ENCODE data around the gene GHRHR. TPM values are rescaled to one million over a fixed set of nuclear protein-coding genes. Genes with fewer than 3 reads are reported as not detected.

The GHRHR gene
- total RNA-seq, 1 donor from 2014 or later = not detected

DNA sequence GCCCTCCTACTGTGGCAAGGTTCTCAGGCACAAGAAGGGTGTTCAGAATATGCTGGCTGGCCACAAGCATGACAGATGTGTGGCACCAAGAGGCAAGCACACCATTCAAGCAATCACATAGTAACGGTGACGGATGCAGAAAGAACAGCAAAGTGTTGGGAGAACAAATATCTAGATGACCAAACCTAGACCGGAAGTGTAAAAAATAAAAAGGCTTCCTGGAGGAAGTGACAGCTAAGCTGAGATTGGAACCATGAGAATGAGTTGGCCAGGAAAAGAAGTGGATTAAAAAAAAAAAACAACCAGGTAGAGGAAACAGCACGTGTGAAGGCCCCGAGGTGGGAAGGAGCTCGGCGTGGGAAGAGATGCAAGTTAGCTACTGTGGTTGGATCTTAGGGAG, 22.0 kb downstream of the GHRHR start:
- Mint-ChIP-seq H3K4me1 (ENCODE audit: unreplicated experiment) (peaks cover 17% of the 10 kb centered on the region), H3K27ac (no peak overlapping the region), H3K36me3 (no peaks in the 10 kb centered on the region), H3K27me3 (peaks cover 64% of the 10 kb centered on the region), H3K9me3 (no peaks in the 10 kb centered on the region), H3K4me3 (no peak overlapping the region)
- TF ChIP-seq, protein P1, sequence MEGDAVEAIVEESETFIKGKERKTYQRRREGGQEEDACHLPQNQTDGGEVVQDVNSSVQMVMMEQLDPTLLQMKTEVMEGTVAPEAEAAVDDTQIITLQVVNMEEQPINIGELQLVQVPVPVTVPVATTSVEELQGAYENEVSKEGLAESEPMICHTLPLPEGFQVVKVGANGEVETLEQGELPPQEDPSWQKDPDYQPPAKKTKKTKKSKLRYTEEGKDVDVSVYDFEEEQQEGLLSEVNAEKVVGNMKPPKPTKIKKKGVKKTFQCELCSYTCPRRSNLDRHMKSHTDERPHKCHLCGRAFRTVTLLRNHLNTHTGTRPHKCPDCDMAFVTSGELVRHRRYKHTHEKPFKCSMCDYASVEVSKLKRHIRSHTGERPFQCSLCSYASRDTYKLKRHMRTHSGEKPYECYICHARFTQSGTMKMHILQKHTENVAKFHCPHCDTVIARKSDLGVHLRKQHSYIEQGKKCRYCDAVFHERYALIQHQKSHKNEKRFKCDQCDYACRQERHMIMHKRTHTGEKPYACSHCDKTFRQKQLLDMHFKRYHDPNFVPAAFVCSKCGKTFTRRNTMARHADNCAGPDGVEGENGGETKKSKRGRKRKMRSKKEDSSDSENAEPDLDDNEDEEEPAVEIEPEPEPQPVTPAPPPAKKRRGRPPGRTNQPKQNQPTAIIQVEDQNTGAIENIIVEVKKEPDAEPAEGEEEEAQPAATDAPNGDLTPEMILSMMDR (conservative IDR thresholded peaks at IDR 0.05) = no peak
- DNase-seq (ENCODE audit: extremely low spot score, unreplicated experiment) = no peak

DNA sequence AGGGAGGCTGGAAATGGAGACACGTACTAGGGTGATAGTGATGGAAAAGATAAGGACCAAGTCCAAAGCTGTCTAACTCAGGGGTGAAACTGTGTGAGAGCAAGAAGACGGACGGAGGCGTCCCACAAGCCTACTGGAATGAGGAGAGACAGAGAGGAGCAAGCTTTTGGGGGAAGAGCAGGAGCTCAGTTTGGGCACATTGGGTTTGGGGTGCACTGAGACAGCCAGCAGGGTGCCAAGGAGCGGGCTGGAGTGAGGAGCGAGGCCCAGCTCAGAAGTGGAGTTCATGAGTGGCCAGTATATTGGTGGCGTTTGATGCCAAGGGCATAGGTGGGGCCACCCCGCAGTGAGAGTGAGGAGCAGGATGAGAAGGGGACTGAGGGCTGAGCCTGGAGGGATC, 22.6 kb downstream of the GHRHR start:
- Mint-ChIP-seq H3K36me3 (no peaks in the 10 kb centered on the region), H3K27ac (no peak overlapping the region), H3K27me3 (peaks cover 63% of the 10 kb centered on the region), H3K4me1 (ENCODE audit: unreplicated experiment) (peaks cover 17% of the 10 kb centered on the region), H3K4me3 (no peak overlapping the region), H3K9me3 (no peaks in the 10 kb centered on the region)
- no peak for DNase-seq (ENCODE audit: extremely low spot score, unreplicated experiment)
- TF ChIP-seq, protein P1 (conservative IDR thresholded peaks at IDR 0.05) = no peak

DNA sequence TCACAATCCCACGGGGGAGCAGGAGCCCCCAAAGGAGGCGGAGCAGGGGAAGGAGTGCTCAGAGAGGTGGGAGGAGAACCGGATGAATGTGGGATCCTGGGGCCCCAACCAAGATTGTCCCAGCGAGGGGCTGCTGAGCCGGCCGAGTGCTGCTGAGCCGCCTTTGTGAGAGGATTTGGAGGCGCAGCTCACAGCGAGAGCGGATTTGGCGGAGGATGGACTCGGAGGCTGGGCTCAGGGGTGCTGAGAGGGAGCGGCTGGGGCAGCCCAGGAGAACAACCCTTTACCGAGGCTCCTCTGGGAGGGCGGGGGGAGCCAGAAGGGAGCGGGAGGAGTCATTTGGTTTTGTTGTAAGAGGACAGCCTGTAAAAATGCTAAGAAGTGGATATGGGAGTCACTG, 23.0 kb downstream of the GHRHR start:
- TF ChIP-seq, protein P1 (conservative IDR thresholded peaks at IDR 0.05) = no peak
- H3K27ac Mint-ChIP-seq = no peak overlapping the region
- no peaks in the 10 kb centered on the region for H3K36me3 Mint-ChIP-seq
- peaks cover 17% of the 10 kb centered on the region for H3K4me1 Mint-ChIP-seq (ENCODE audit: unreplicated experiment)
- H3K9me3 Mint-ChIP-seq = no peaks in the 10 kb centered on the region
- peaks cover 63% of the 10 kb centered on the region for H3K27me3 Mint-ChIP-seq
- no peak for DNase-seq (ENCODE audit: extremely low spot score, unreplicated experiment)
- no peak overlapping the region for H3K4me3 Mint-ChIP-seq

DNA sequence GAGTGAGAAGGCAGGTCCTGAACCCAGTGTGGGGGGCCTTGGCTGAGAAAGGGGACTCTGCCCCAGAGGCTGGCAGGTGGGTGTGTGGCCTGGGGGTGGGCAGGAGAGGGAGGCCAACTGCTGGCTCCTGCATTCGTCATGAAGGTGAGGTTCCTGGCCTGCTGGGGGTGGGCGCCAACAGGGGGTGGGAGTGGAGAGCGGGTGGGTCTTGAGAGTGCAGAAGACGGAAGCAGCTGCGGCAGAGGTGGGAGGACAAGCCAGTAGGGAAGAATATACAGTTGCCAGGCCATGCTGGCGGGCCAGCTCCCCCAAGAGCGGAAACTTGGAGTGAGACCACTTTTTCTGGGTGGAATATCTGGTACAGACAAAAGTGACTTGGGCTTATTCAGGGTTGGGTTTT, 23.4 kb downstream of the GHRHR start:
- DNase-seq (ENCODE audit: extremely low spot score, unreplicated experiment) = no peak
- no peak overlapping the region for H3K27ac Mint-ChIP-seq
- no peaks in the 10 kb centered on the region for H3K36me3 Mint-ChIP-seq
- H3K4me3 Mint-ChIP-seq = no peak overlapping the region
- peaks cover 17% of the 10 kb centered on the region for H3K4me1 Mint-ChIP-seq (ENCODE audit: unreplicated experiment)
- no peaks in the 10 kb centered on the region for H3K9me3 Mint-ChIP-seq
- TF ChIP-seq, protein P1 (conservative IDR thresholded peaks at IDR 0.05) = no peak
- peaks cover 63% of the 10 kb centered on the region for H3K27me3 Mint-ChIP-seq

DNA sequence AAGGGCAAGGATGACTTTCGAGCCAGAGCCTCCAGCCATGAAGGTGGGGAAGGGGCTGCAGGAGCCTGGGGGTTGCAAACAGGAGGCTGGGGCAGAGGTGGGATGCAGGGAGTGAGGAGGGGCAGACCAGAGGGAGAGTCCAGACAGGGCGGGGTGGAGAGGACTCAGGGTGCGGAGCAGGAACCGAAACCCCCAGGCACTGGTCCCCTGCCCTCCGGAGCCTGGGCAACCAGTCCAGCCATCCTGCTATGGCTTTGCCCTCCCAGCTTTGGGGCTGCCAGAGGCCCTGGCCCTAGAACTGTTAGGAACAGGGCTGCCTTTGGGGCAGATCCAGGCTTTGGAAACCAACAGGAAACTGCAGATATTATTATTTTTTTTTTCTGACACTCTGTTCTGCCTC, 24.2 kb downstream of the GHRHR start:
- Mint-ChIP-seq H3K4me1 (ENCODE audit: unreplicated experiment) (peaks cover 17% of the 10 kb centered on the region), H3K27me3 (peaks cover 59% of the 10 kb centered on the region), H3K9me3 (no peaks in the 10 kb centered on the region), H3K4me3 (no peak overlapping the region), H3K36me3 (no peaks in the 10 kb centered on the region), H3K27ac (no peak overlapping the region)
- no peak for DNase-seq (ENCODE audit: extremely low spot score, unreplicated experiment)
- TF ChIP-seq, protein P1 (conservative IDR thresholded peaks at IDR 0.05) = no peak
